B cell (primary cell): ENCODE data around the gene CAPS. TPM values are rescaled to one million over a fixed set of nuclear protein-coding genes. Genes with fewer than 3 reads are reported as not detected.

Experiments
- ATAC-seq: fragments of 200-7000 bp; cut with Tn5 transposase; one replicate; pipeline ENCODE4 v1.10.0; 2021; ENCODE audit warnings: low read depth, mild to moderate bottlenecking, moderate number of reproducible peaks, moderate library complexity
- CTCF ChIA-PET: fragments of 350-600 bp; sonication (Branson Sonifier 250); formaldehyde crosslinking; loops from one replicate; lab custom pipeline; 2021; ENCODE audit warnings: antibody characterized with exemption, inconsistent platforms; lab: Charles Lee
- POLR2A ChIA-PET: fragments of 350-600 bp; sonication (Branson Sonifier 250); formaldehyde crosslinking; loops from one replicate; lab custom pipeline; 2021; ENCODE audit warnings: antibody characterized with exemption; lab: Charles Lee
- DNase-seq: peaks from one replicate; pipeline ENCODE4 v3.0.0; 2013
- H2AFZ ChIP-seq: 2 replicates; pipeline ENCODE4 v1.6.1; 2012; ENCODE audit warnings: mild to moderate bottlenecking, low read depth, low read length; ENCODE audit not compliant: insufficient read depth, poor library complexity, severe bottlenecking
- H3K27ac ChIP-seq, 2 donors: 1 replicate in 1 of 2; 2 replicates in 1 of 2; pipeline ENCODE4 v1.5.1; 2012 to 2013; ENCODE audit warnings: low read length in 2 of 2, mild to moderate bottlenecking in 2 of 2, moderate library complexity in 1 of 2
- H3K27me3 ChIP-seq, 4 experiments: fragments of 200-600 bp in 1 of 4; sonication (generic) in 1 of 4; replicated peaks in 1 of 4; 1 replicate in 2 of 4; 2 replicates in 2 of 4; pipeline versions ENCODE4 v1.6.1 to v1.7.0; 2013 to 2016; ENCODE audit warnings: low read length in 3 of 4, mild to moderate bottlenecking in 2 of 4, mixed read lengths in 1 of 4, moderate library complexity in 1 of 4; ENCODE audit not compliant: insufficient read depth in 4 of 4, control insufficient read depth in 3 of 4; ENCODE audit errors: control extremely low read depth in 1 of 4
- H3K36me3 ChIP-seq, 2 experiments: replicated peaks in 1 of 2; 1 replicate in 1 of 2; 2 replicates in 1 of 2; pipeline versions ENCODE4 v1.6.1 to v1.7.1; 2013; ENCODE audit warnings: low read length in 1 of 2; ENCODE audit not compliant: insufficient read depth in 2 of 2, control insufficient read depth in 1 of 2; ENCODE audit errors: control extremely low read depth in 1 of 2, extremely low read depth in 1 of 2
- H3K4me1 ChIP-seq, 2 donors: fragments of 200-600 bp in 1 of 2; sonication (generic) in 1 of 2; 1 replicate in 1 of 2; 2 replicates in 1 of 2; pipeline versions ENCODE4 v1.5.1 to v1.6.1; 2013 to 2017; ENCODE audit warnings: low read length in 2 of 2; ENCODE audit not compliant: control insufficient read depth in 2 of 2, insufficient read depth in 2 of 2
- H3K4me2 ChIP-seq: replicated peaks from 2 replicates; pipeline ENCODE3; 2012; ENCODE audit warnings: mild to moderate bottlenecking, low read depth, low read length; ENCODE audit not compliant: poor library complexity, severe bottlenecking
- H3K4me3 ChIP-seq, 5 experiments: fragments of 200-600 bp in 1 of 5; sonication (generic) in 1 of 5; 1 replicate in 3 of 5; 2 replicates in 2 of 5; pipeline versions ENCODE4 v1.5.1 to v1.7.0; 2011 to 2016; ENCODE audit warnings: low read length in 4 of 5, mild to moderate bottlenecking in 4 of 5, low read depth in 2 of 5, control low read depth in 1 of 5, moderate library complexity in 1 of 5; ENCODE audit not compliant: insufficient read depth in 1 of 5; ENCODE audit errors: control extremely low read depth in 1 of 5, extremely low read depth in 1 of 5
- H3K79me2 ChIP-seq: fragments of 200-600 bp; sonication (generic); one replicate; pipeline ENCODE4 v1.6.0; 2016; ENCODE audit warnings: low read length; ENCODE audit not compliant: control insufficient read depth, insufficient read depth
- H3K9ac ChIP-seq: fragments of 200-600 bp; sonication (generic); 2 replicates; pipeline ENCODE4 v1.6.1; 2017; ENCODE audit warnings: mild to moderate bottlenecking, low read length, moderate library complexity
- H3K9me3 ChIP-seq, 3 donors: one replicate each; pipeline versions ENCODE4 v1.6.1 to v1.7.1; 2013; ENCODE audit warnings: low read length in 2 of 3; ENCODE audit not compliant: control insufficient read depth in 2 of 3, insufficient read depth in 1 of 3; ENCODE audit errors: control extremely low read depth in 1 of 3
- H4K20me1 ChIP-seq: 2 replicates; pipeline ENCODE4 v1.6.0; 2012; ENCODE audit warnings: mild to moderate bottlenecking, low read length; ENCODE audit not compliant: insufficient read depth, control insufficient read depth, poor library complexity, severe bottlenecking
- H3K27ac Mint-ChIP-seq: one replicate; pipeline ENCODE4 v1.8.0; 2021; ENCODE audit warnings: mixed read lengths
- H3K27me3 Mint-ChIP-seq: one replicate; pipeline ENCODE4 v1.8.0; 2021; ENCODE audit warnings: mixed read lengths
- H3K4me1 Mint-ChIP-seq: one replicate; pipeline ENCODE4 v1.8.0; 2021; ENCODE audit warnings: mixed read lengths
- H3K4me3 Mint-ChIP-seq: one replicate; pipeline ENCODE4 v1.8.0; 2021; ENCODE audit warnings: mixed read lengths
- H3K9me3 Mint-ChIP-seq: one replicate; pipeline ENCODE4 v1.8.0; 2022; ENCODE audit warnings: mixed read lengths; ENCODE audit not compliant: insufficient read depth
- CTCF ChIP-seq: fragments of 200-600 bp; IDR thresholded peaks from one replicate; pipeline ENCODE4 v1.8.0; 2022; ENCODE audit warnings: antibody characterized with exemption, mild to moderate bottlenecking
- EZH2 ChIP-seq: IDR thresholded peaks from 2 replicates; pipeline ENCODE4 v1.6.1; 2012; ENCODE audit warnings: borderline replicate concordance, low read depth, mild to moderate bottlenecking, moderate library complexity, low read length; ENCODE audit not compliant: insufficient read depth, poor library complexity, severe bottlenecking
- WGBS: methylation state at CpG from one replicate; pipeline ENCODE4 v1.1.5; 2013; ENCODE audit warnings: missing lambda C conversion rate; ENCODE audit not compliant: insufficient coverage; 5-methylcytosine and 5-hydroxymethylcytosine counted together
- intact Hi-C: fragments of 100-400 bp; cut with micrococcal nuclease; formaldehyde crosslinking; loops from one replicate; pipeline ENCODE4 v1.10.0; 2022
- polyA plus RNA-seq: library from polyadenylated mRNA; depleted of rRNA; stranded (reverse); fragments of >200 nt; gene quantifications from 2 replicates; pipeline ENCODE4 v1.2.3, GENCODE V29; 2012
- total RNA-seq, 2 donors: library from RNA; stranded (reverse); fragments of 120-200 nt in 1 of 2; gene quantifications; 1 replicate in 1 of 2; 2 replicates in 1 of 2; pipeline versions ENCODE4 v1.2.3 to v1.2.4, GENCODE V29; 2013 to 2022

CAPS gene
- total and polyA plus RNA-seq, 2 donors (not counting 1 experiment from before 2014, with no cell fraction given) = 40.0 to 65.7 TPM

DNA sequence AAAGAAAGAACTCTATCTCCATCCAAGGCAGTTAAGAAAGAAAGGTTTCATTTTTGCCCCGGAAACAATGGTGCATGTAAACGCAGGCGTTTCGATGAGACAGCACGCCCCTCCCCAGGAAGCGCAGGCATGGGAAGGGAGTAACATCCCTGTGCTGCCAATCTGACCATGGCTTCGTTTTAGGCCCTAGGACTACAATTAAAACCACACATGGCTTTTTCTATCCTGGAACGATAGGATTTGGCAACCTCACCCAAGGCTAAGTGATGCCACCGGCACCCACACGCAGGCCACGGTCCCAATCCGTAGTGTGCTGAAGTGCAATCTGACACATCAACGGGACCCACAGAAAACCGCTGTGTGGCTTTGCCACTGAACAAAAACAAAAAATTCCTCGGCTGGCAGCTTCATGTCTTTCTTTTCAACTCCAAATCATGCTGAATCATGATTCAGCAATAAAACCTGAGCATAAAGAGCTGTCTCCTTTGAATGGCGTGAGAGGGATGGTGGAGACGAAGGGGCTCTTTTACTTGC is 39.7 kb downstream of the CAPS start:
- WGBS = 43% methylated on average over 15 of the region's 17 CpGs
- Mint-ChIP-seq H3K4me3 (no peak overlapping the region), H3K27ac (no peak overlapping the region), H3K9me3 (no peaks in the 10 kb centered on the region), H3K4me1 (peaks cover 85% of the 10 kb centered on the region), H3K27me3 (no peaks in the 10 kb centered on the region)
- H3K79me2 ChIP-seq = peaks cover 98% of the 10 kb centered on the region
- ChIA-PET POLR2A (no interaction called here), CTCF (interaction anchor here (4.3 kb wide), 1 partner anchor 14 kb away, joined by 22 read pairs; no protein-coding TSS in a partner anchor)
- no peak overlapping the region for H3K9ac ChIP-seq
- no peaks in the 10 kb centered on the region for H3K9me3 ChIP-seq
- no peak overlapping the region for H3K4me3 ChIP-seq
- intact Hi-C loops = no loop called here
- H3K27me3 ChIP-seq = no peaks in the 10 kb centered on the region
- H3K36me3 ChIP-seq = peaks cover 0 to 17% of the 10 kb centered on the region in 2 experiments
- H3K4me1 ChIP-seq = peaks cover 33 to 43% of the 10 kb centered on the region in 2 donors
- peaks cover 99% of the 10 kb centered on the region for H4K20me1 ChIP-seq
- TF ChIP-seq EZH2 (no peak), CTCF (no peak)
- H2AFZ ChIP-seq = no peak overlapping the region
- ATAC-seq (no peak), DNase-seq (no peak)
- peak overlapping the region in 1 of 2 donors; percentile 21 for H3K27ac ChIP-seq
- peak overlapping the region; percentile 48 for H3K4me2 ChIP-seq

GRCh38 chr19:5954293-5954692 is 40.2 kb downstream of the CAPS start:
- Histone ChIP-seq H3K79me2 (peaks cover 99% of the 10 kb centered on the region), H3K36me3 (peaks cover 0 to 18% of the 10 kb centered on the region in 2 experiments), H3K4me2 (peak overlapping the region; percentile 48), H3K27ac (no peak overlapping the region), H3K4me3 (no peak overlapping the region), H3K9ac (no peak overlapping the region), H3K9me3 (no peaks in the 10 kb centered on the region), H3K4me1 (peaks cover 33 to 43% of the 10 kb centered on the region in 2 donors), H2AFZ (no peak overlapping the region), H4K20me1 (peaks cover 99% of the 10 kb centered on the region), H3K27me3 (no peaks in the 10 kb centered on the region)
- no peak for DNase-seq
- peaks cover 83% of the 10 kb centered on the region for H3K4me1 Mint-ChIP-seq
- peak overlapping the region; percentile 64 for H3K27ac Mint-ChIP-seq
- POLR2A ChIA-PET = no interaction called here
- 80% methylated on average over 5 of the region's 6 CpGs for WGBS
- intact Hi-C loops = no loop called here
- CTCF ChIA-PET = interaction anchor here (4.3 kb wide), 1 partner anchor 14 kb away, joined by 22 read pairs; no protein-coding TSS in a partner anchor
- no peaks in the 10 kb centered on the region for H3K27me3 Mint-ChIP-seq
- ATAC-seq = no peak
- TF ChIP-seq EZH2 = no peak
- H3K9me3 Mint-ChIP-seq = no peaks in the 10 kb centered on the region
- H3K4me3 Mint-ChIP-seq = no peak overlapping the region
